H1 (cell line): Measurements from ENCODE around the gene CASR. TPM values are rescaled to one million over a fixed set of nuclear protein-coding genes. Genes with fewer than 3 reads are reported as not detected.

Experiments
- CTCF ChIA-PET: fragments of 300-600 bp; sonication (Branson Sonifier 250); formaldehyde crosslinking; loops from one replicate; lab custom pipeline; 2021; ENCODE audit not compliant: partially characterized antibody; lab: Charles Lee
- POLR2A ChIA-PET: fragments of 300-600 bp; sonication (Branson Sonifier 250); formaldehyde crosslinking; loops from one replicate; lab custom pipeline; 2021; ENCODE audit warnings: inconsistent platforms; ENCODE audit not compliant: partially characterized antibody; lab: Charles Lee
- DNase-seq, 2 experiments: peaks; one replicate each; pipeline versions ENCODE4 v3.0.0 to v3.0.0-alpha.2; 2010 to 2022; ENCODE audit warnings: low spot score in 2 of 2, low read depth in 1 of 2, mixed read lengths in 1 of 2
- FAIRE-seq: peaks from 2 replicates; lab custom pipeline; 2011; peaks lifted over from hg19 to GRCh38; lab: Jason Lieb, UNC
- H2AFZ ChIP-seq: 2 replicates; pipeline ENCODE4 v1.8.1; 2012; ENCODE audit warnings: low read length, inconsistent platforms
- H2AK5ac ChIP-seq: 2 replicates; pipeline ENCODE4 v1.6.1; 2013; ENCODE audit warnings: low read depth, low read length
- H2BK120ac ChIP-seq: replicated peaks from 2 replicates; pipeline ENCODE3; 2013; ENCODE audit warnings: low read depth, low read length, inconsistent platforms
- H2BK12ac ChIP-seq: 2 replicates; pipeline ENCODE4 v1.6.1; 2013; ENCODE audit warnings: low read depth, low read length
- H2BK15ac ChIP-seq: 2 replicates; pipeline ENCODE4 v1.6.1; 2013; ENCODE audit warnings: low read length
- H2BK20ac ChIP-seq: 2 replicates; pipeline ENCODE4 v1.6.1; 2013; ENCODE audit warnings: low read length
- H2BK5ac ChIP-seq: 2 replicates; pipeline ENCODE4 v1.6.1; 2013; ENCODE audit warnings: low read depth, low read length
- H3K14ac ChIP-seq: 2 replicates; pipeline ENCODE4 v1.6.1; 2013; ENCODE audit warnings: inconsistent platforms; ENCODE audit not compliant: insufficient read length
- H3K18ac ChIP-seq: 2 replicates; pipeline ENCODE4 v1.6.1; 2013; ENCODE audit warnings: low read length; ENCODE audit errors: extremely low read depth
- H3K23ac ChIP-seq: 2 replicates; pipeline ENCODE4 v1.6.1; 2013; ENCODE audit warnings: inconsistent platforms; ENCODE audit not compliant: insufficient read length
- H3K23me2 ChIP-seq: 2 replicates; pipeline ENCODE4 v1.6.1; 2013; ENCODE audit warnings: low read depth, low read length
- H3K27ac ChIP-seq: 2 replicates; pipeline ENCODE4 v1.6.1; 2011; ENCODE audit warnings: low read depth, low read length, inconsistent platforms
- H3K27me3 ChIP-seq, 4 experiments: replicated peaks in 1 of 4; 1 replicate in 1 of 4; 2 replicates in 3 of 4; pipeline versions ENCODE4 v1.6.1 to v1.8.1; 2011 to 2013; ENCODE audit warnings: low read length in 3 of 4, mild to moderate bottlenecking in 3 of 4, inconsistent platforms in 2 of 4, mixed read lengths in 2 of 4, moderate library complexity in 1 of 4; ENCODE audit not compliant: control insufficient read depth in 3 of 4, insufficient read depth in 3 of 4; ENCODE audit errors: extremely low read depth in 1 of 4
- H3K36me3 ChIP-seq, 4 experiments: 2 replicates each; pipeline versions ENCODE4 v1.6.1 to v1.8.1; 2011 to 2013; ENCODE audit warnings: mild to moderate bottlenecking in 4 of 4, low read length in 3 of 4, moderate library complexity in 2 of 4, control low read depth in 1 of 4, inconsistent platforms in 1 of 4; ENCODE audit not compliant: insufficient read depth in 4 of 4, control insufficient read depth in 2 of 4
- H3K4ac ChIP-seq: replicated peaks from 2 replicates; pipeline ENCODE3; 2013; ENCODE audit warnings: low read length, low read depth, mixed read lengths, inconsistent platforms; ENCODE audit not compliant: insufficient read length
- H3K4me1 ChIP-seq, 4 experiments: replicated peaks in 1 of 4; 1 replicate in 1 of 4; 2 replicates in 3 of 4; pipeline versions ENCODE4 v1.6.1 to v1.8.1; 2011 to 2013; ENCODE audit warnings: low read length in 3 of 4, inconsistent platforms in 2 of 4, mixed read lengths in 1 of 4; ENCODE audit not compliant: insufficient read depth in 4 of 4, control insufficient read depth in 3 of 4
- H3K4me2 ChIP-seq, 2 experiments: 2 replicates each; pipeline versions ENCODE4 v1.6.1 to v1.8.1; 2011 to 2013; ENCODE audit warnings: low read depth in 2 of 2, low read length in 2 of 2, control low read depth in 1 of 2, inconsistent platforms in 1 of 2, mild to moderate bottlenecking in 1 of 2; ENCODE audit not compliant: insufficient read depth in 1 of 2
- H3K4me3 ChIP-seq, 4 experiments: fragments of 200-600, 300-600 bp in 1 of 4; sonication (generic), shearing (Covaris generic), sonication (Bioruptor Twin) in 1 of 4; 2 replicates each; pipeline versions ENCODE4 v1.5.1 to v1.8.1; 2011 to 2016; ENCODE audit warnings: low read length in 4 of 4, low read depth in 3 of 4, control low read depth in 2 of 4, inconsistent platforms in 2 of 4, mild to moderate bottlenecking in 2 of 4, mixed read lengths in 1 of 4, moderate library complexity in 1 of 4; ENCODE audit not compliant: insufficient read depth in 2 of 4; ENCODE audit errors: extremely low read depth in 1 of 4
- H3K56ac ChIP-seq: replicated peaks from 2 replicates; pipeline ENCODE3; 2013; ENCODE audit warnings: low read depth, mild to moderate bottlenecking, mixed read lengths, low read length, inconsistent platforms; ENCODE audit not compliant: insufficient read length
- H3K79me1 ChIP-seq: 2 replicates; pipeline ENCODE4 v1.6.1; 2013; ENCODE audit warnings: low read depth, low read length, control low read depth
- H3K79me2 ChIP-seq, 2 experiments: 2 replicates each; pipeline versions ENCODE4 v1.6.1 to v1.8.1; 2012 to 2013; ENCODE audit warnings: low read length in 2 of 2, mild to moderate bottlenecking in 2 of 2, inconsistent platforms in 1 of 2; ENCODE audit not compliant: insufficient read depth in 2 of 2, control insufficient read depth in 1 of 2
- H3K9ac ChIP-seq, 4 experiments: replicated peaks in 1 of 4; 1 replicate in 1 of 4; 2 replicates in 3 of 4; pipeline versions ENCODE4 v1.6.1 to v1.8.1; 2011 to 2013; ENCODE audit warnings: low read depth in 3 of 4, low read length in 3 of 4, control low read depth in 2 of 4, mild to moderate bottlenecking in 2 of 4, moderate library complexity in 2 of 4, inconsistent platforms in 1 of 4; ENCODE audit errors: extremely low read depth in 1 of 4
- H3K9me3 ChIP-seq, 2 experiments: 2 replicates each; pipeline versions ENCODE4 v1.6.1 to v1.8.1; 2012 to 2013; ENCODE audit warnings: mild to moderate bottlenecking in 2 of 2, moderate library complexity in 2 of 2, control low read depth in 1 of 2, inconsistent platforms in 1 of 2, low read depth in 1 of 2, low read length in 1 of 2, mixed read lengths in 1 of 2; ENCODE audit not compliant: insufficient read depth in 2 of 2
- H4K20me1 ChIP-seq, 2 experiments: replicated peaks in 1 of 2; 2 replicates each; pipeline versions ENCODE3 to v1.8.1; 2011 to 2013; ENCODE audit warnings: inconsistent platforms in 2 of 2, low read length in 2 of 2, mild to moderate bottlenecking in 1 of 2; ENCODE audit not compliant: insufficient read depth in 2 of 2, control insufficient read depth in 1 of 2
- H4K5ac ChIP-seq: 2 replicates; pipeline ENCODE4 v1.6.1; 2013; ENCODE audit warnings: low read length, low read depth, mixed read lengths, inconsistent platforms; ENCODE audit not compliant: insufficient read length
- H4K8ac ChIP-seq: 2 replicates; pipeline ENCODE4 v1.8.0; 2013; ENCODE audit warnings: mild to moderate bottlenecking, moderate library complexity, low read length, inconsistent platforms; ENCODE audit not compliant: insufficient read depth; ENCODE audit errors: extremely low read depth
- H4K91ac ChIP-seq: replicated peaks from 2 replicates; pipeline ENCODE3; 2013; ENCODE audit warnings: low read length, mixed read lengths, inconsistent platforms; ENCODE audit not compliant: insufficient read length
- CHD2 ChIP-seq: IDR thresholded peaks from 2 replicates; pipeline ENCODE4 v1.6.1; 2012; ENCODE audit warnings: low read length, improper control_type of control experiment
- PHF8 ChIP-seq: fragments of 200-600 bp; sonication (generic); conservative IDR thresholded peaks from 2 replicates; pipeline ENCODE4 v1.7.1; 2012; ENCODE audit warnings: low read depth, mild to moderate bottlenecking, inconsistent platforms, low read length, moderate library complexity
- WGBS, 2 experiments: shearing (Covaris generic) in 1 of 2; methylation state at CpG; one replicate each; pipeline versions ENCODE4 v1.1.6 to v1.1.7; 2013 to 2015; ENCODE audit warnings: low lambda C conversion rate in 2 of 2, mixed read lengths in 2 of 2, inconsistent platforms in 1 of 2, low coverage in 1 of 2, missing lambda C conversion rate in 1 of 2; ENCODE audit not compliant: insufficient replicate concordance in 2 of 2, insufficient coverage in 1 of 2, insufficient read length in 1 of 2; ENCODE audit errors: extremely low coverage in 1 of 2, missing lambda C conversion rate in 1 of 2; 5-methylcytosine and 5-hydroxymethylcytosine counted together
- polyA plus RNA-seq, 7 experiments: library from polyadenylated mRNA; depleted of rRNA in 3 of 7; stranded (reverse) in 5 of 7; unstranded in 2 of 7; fragments of >200 nt in 5 of 7; fragments of 200-250 nt in 2 of 7; gene quantifications; 1 replicate in 5 of 7; 2 replicates in 1 of 7; 4 replicates in 1 of 7; pipeline versions ENCODE4 v1.2.1 to v1.2.3, GENCODE V29; 2011 to 2013; ENCODE audit warnings: missing spikeins in 2 of 7, mixed read lengths in 2 of 7
- total RNA-seq: library from RNA; stranded (reverse); fragmentation: NEBNext Ultra II Directional; extraction: Animal tissue kit (Norgen Biotek cat#: 25700); gene quantifications from 2 replicates; pipeline ENCODE4 v1.2.1, GENCODE V29; 2021

Gene CASR
- total and polyA plus RNA-seq, 2 of the 8 experiments (the other 6 are each of a cell fraction or from before 2014, with no cell fraction given): 0.36 to 0.58 TPM

- H3K4ac ChIP-seq: no peak overlapping the region
- no peak overlapping the region for H3K27ac ChIP-seq
- H3K4me2 ChIP-seq: no peak overlapping the region
- H2BK12ac ChIP-seq: no peak overlapping the region
- no peak overlapping the region for H4K5ac ChIP-seq
- H3K14ac ChIP-seq: no peak overlapping the region
- no peaks in the 10 kb centered on the region for H4K20me1 ChIP-seq
- H3K4me3 ChIP-seq: no peak overlapping the region
- no peak overlapping the region for H3K23ac ChIP-seq
- FAIRE-seq: no peak
- ChIA-PET CTCF (interaction anchor here (0.6 kb wide), 1 partner anchor 721 kb away, joined by 3 read pairs; no protein-coding TSS in a partner anchor), POLR2A (no interaction called here)
- WGBS, 2 experiments: 90% methylated on average over 1 of the region's 1 CpG; no CpG with 5 or more reads in 1 of the 2 experiments
- no peak overlapping the region for H3K56ac ChIP-seq
- no peak overlapping the region for H2AFZ ChIP-seq
- no peak for DNase-seq
- no peaks in the 10 kb centered on the region for H3K36me3 ChIP-seq
- H3K9ac ChIP-seq: no peak overlapping the region
- no peaks in the 10 kb centered on the region for H3K79me2 ChIP-seq
- H3K9me3 ChIP-seq: 0 out of 4 replicates have a peak, but pooled peaks cover 3% of the 10 kb centered on the region in 2 experiments
- H3K18ac ChIP-seq: no peak overlapping the region
- no peak for TF ChIP-seq PHF8
- TF ChIP-seq CHD2: no peak
- H2AK5ac ChIP-seq: no peak overlapping the region
- peaks cover 0 to under 1% (median 0%) of the 10 kb centered on the region in 4 experiments; a peak in 1 of 7 replicates for H3K4me1 ChIP-seq
- no peaks in the 10 kb centered on the region for H3K27me3 ChIP-seq
- no peaks in the 10 kb centered on the region for H3K79me1 ChIP-seq
- no peak overlapping the region for H4K8ac ChIP-seq
- H2BK5ac ChIP-seq: no peak overlapping the region
- H2BK120ac ChIP-seq: no peak overlapping the region
- H3K23me2 ChIP-seq: no peaks in the 10 kb centered on the region
- no peak overlapping the region for H4K91ac ChIP-seq
- no peak overlapping the region for H2BK20ac ChIP-seq
- H2BK15ac ChIP-seq: no peak overlapping the region
Observed at GRCh38 chr3:122268257-122269024, 85.0 kb downstream of the CASR start.
